PFSK-1 (cell line): ENCODE data around the gene BAHCC1.

Experiments
- FOXP2 ChIP-seq: optimal IDR thresholded peaks from 2 replicates; pipeline ENCODE3; 2011; ENCODE audit warnings: borderline replicate concordance, control low read depth, inconsistent platforms; ENCODE audit not compliant: insufficient read depth; ENCODE audit errors: extremely low read length, extremely low read depth
- POLR2AphosphoS5 ChIP-seq: IDR thresholded peaks from 2 replicates; pipeline ENCODE4 v1.6.1; 2012; ENCODE audit warnings: low read depth, mild to moderate bottlenecking, control low read depth, low read length, moderate library complexity
- REST ChIP-seq, 2 experiments: IDR thresholded peaks; 2 replicates each; pipeline versions ENCODE4 v1.6.1 to v1.8.0; 2011 to 2012; ENCODE audit warnings: low read depth in 2 of 2, low read length in 2 of 2, control low read depth in 1 of 2, inconsistent platforms in 1 of 2, mild to moderate bottlenecking in 1 of 2, moderate library complexity in 1 of 2; ENCODE audit not compliant: insufficient read depth in 1 of 2
- SIN3A ChIP-seq: IDR thresholded peaks from 2 replicates; pipeline ENCODE4 v1.6.1; 2012; ENCODE audit warnings: mild to moderate bottlenecking, low read length, moderate library complexity, borderline replicate concordance; ENCODE audit not compliant: insufficient read depth
- TAF1 ChIP-seq: IDR thresholded peaks from 2 replicates; pipeline ENCODE4 v1.6.1; 2012; ENCODE audit warnings: low read length, control low read depth, borderline replicate concordance; ENCODE audit not compliant: insufficient read depth

Gene BAHCC1

GRCh38 chr17:81373536-81374160 is 21.6 kb upstream of the BAHCC1 start:
- no peak for TF ChIP-seq POLR2AphosphoS5
- no peak for TF ChIP-seq SIN3A
- no peak for TF ChIP-seq REST (IDR thresholded peaks at IDR 0.05; ENCODE audit: insufficient read depth in 1 of 2, low read depth in 2 of 2, low read length in 2 of 2)
- no peak for TF ChIP-seq TAF1
- no peak for TF ChIP-seq FOXP2

- TF ChIP-seq POLR2AphosphoS5 (no peak), TAF1 (no peak), REST (IDR thresholded peaks at IDR 0.05; ENCODE audit: insufficient read depth in 1 of 2, low read depth in 2 of 2, low read length in 2 of 2) (no peak)
Observed at GRCh38 chr17:81374890-81375289, 20.4 kb upstream of the BAHCC1 start.

GRCh38 chr17:81376946-81377714 is 18.1 kb upstream of the BAHCC1 start:
- no peak for TF ChIP-seq POLR2AphosphoS5

- no peak for TF ChIP-seq SIN3A
Observed at GRCh38 chr17:81378941-81379511, 16.2 kb upstream of the BAHCC1 start.

GRCh38 chr17:81379523-81379942 is 15.7 kb upstream of the BAHCC1 start:
- TF ChIP-seq SIN3A (no peak), POLR2AphosphoS5 (no peak), FOXP2 (no peak), TAF1 (no peak), REST (IDR thresholded peaks at IDR 0.05; ENCODE audit: insufficient read depth in 1 of 2, low read depth in 2 of 2, low read length in 2 of 2) (no peak)

- no peak for TF ChIP-seq SIN3A
- TF ChIP-seq POLR2AphosphoS5 = no peak
- TF ChIP-seq REST (IDR thresholded peaks at IDR 0.05; ENCODE audit: insufficient read depth in 1 of 2, low read depth in 2 of 2, low read length in 2 of 2) = no peak
- TF ChIP-seq FOXP2 = no peak
- TF ChIP-seq TAF1 = no peak
Observed at GRCh38 chr17:81380131-81380530, 15.1 kb upstream of the BAHCC1 start.
